IMR-90 (cell line): Measurements from ENCODE around the gene ZNF609. TPM values are rescaled to one million over a fixed set of nuclear protein-coding genes. Genes with fewer than 3 reads are reported as not detected.
A peak's percentile ranks its signal among the peaks of the same experiment; 100 is the strongest.

Experiments used
- ATAC-seq: fragments of 200-7000 bp; cut with Tn5 transposase; 2 replicates; pipeline ENCODE4 v1.9.1; 2020; ENCODE audit warnings: low read depth, mild to moderate bottlenecking, moderate library complexity
- BruUV-seq: library from RNA; stranded (reverse); fragments of 400-500 nt; replicated peaks from 2 replicates; lab custom pipeline; 2021; lab: Mats Ljungman, UMichigan
- CTCF ChIA-PET: fragments of 300-600 bp; formaldehyde crosslinking; extraction: SDS; loops from one replicate; lab custom pipeline; 2021; ENCODE audit warnings: antibody characterized with exemption; lab: Yijun Ruan, JAX
- POLR2A ChIA-PET: fragments of 300-600 bp; sonication (Branson Sonifier 250); formaldehyde crosslinking; loops from one replicate; lab custom pipeline; 2022; ENCODE audit warnings: antibody characterized with exemption; ENCODE audit not compliant: unreplicated experiment; lab: Charles Lee
- DNase-seq: peaks from one replicate; pipeline ENCODE4 v3.0.0; 2013
- H2AFZ ChIP-seq: replicated peaks from 2 replicates; pipeline ENCODE3; 2013; ENCODE audit warnings: low read length, mild to moderate bottlenecking; ENCODE audit not compliant: poor library complexity
- H2AK5ac ChIP-seq: 2 replicates; pipeline ENCODE4 v1.6.1; 2013; ENCODE audit warnings: low read depth, low read length, inconsistent platforms
- H2AK9ac ChIP-seq: replicated peaks from 2 replicates; pipeline ENCODE3; 2013; ENCODE audit warnings: mild to moderate bottlenecking, low read depth, low read length, moderate library complexity; ENCODE audit not compliant: poor library complexity
- H2BK120ac ChIP-seq: 2 replicates; pipeline ENCODE4 v1.6.1; 2013; ENCODE audit warnings: low read depth, low read length, inconsistent platforms
- H2BK15ac ChIP-seq: 3 replicates; pipeline ENCODE4 v1.6.1; 2013; ENCODE audit warnings: low read depth, low read length, inconsistent platforms
- H2BK20ac ChIP-seq: 2 replicates; pipeline ENCODE4 v1.6.1; 2013; ENCODE audit warnings: low read depth, mild to moderate bottlenecking, inconsistent platforms, low read length, moderate library complexity
- H2BK5ac ChIP-seq: 2 replicates; pipeline ENCODE4 v1.6.1; 2013; ENCODE audit warnings: mild to moderate bottlenecking, low read depth, low read length, inconsistent platforms; ENCODE audit not compliant: poor library complexity, severe bottlenecking
- H3K14ac ChIP-seq: replicated peaks from 2 replicates; pipeline ENCODE4 v1.6.1; 2013; ENCODE audit warnings: low read depth, low read length, inconsistent platforms
- H3K18ac ChIP-seq: 2 replicates; pipeline ENCODE4 v1.6.1; 2013; ENCODE audit warnings: low read depth, low read length, control low read depth
- H3K23ac ChIP-seq: 2 replicates; pipeline ENCODE4 v1.6.1; 2013; ENCODE audit warnings: low read depth, low read length, inconsistent platforms
- H3K27ac ChIP-seq: 2 replicates; pipeline ENCODE4 v1.5.1; 2013; ENCODE audit warnings: mild to moderate bottlenecking, control low read depth, low read length; ENCODE audit not compliant: insufficient read depth
- H3K27me3 ChIP-seq: 2 replicates; pipeline ENCODE4 v1.6.1; 2013; ENCODE audit warnings: low read length; ENCODE audit not compliant: control insufficient read depth, insufficient read depth
- H3K36me3 ChIP-seq: 2 replicates; pipeline ENCODE4 v1.6.1; 2013; ENCODE audit warnings: low read length, mixed read lengths; ENCODE audit not compliant: control insufficient read depth, insufficient read depth
- H3K4ac ChIP-seq: 2 replicates; pipeline ENCODE4 v1.6.1; 2013; ENCODE audit warnings: low read depth, low read length, inconsistent platforms
- H3K4me1 ChIP-seq: 2 replicates; pipeline ENCODE4 v1.6.1; 2013; ENCODE audit warnings: low read length, mixed read lengths; ENCODE audit not compliant: control insufficient read depth, insufficient read depth
- H3K4me2 ChIP-seq: 2 replicates; pipeline ENCODE4 v1.6.1; 2013; ENCODE audit warnings: low read depth, mild to moderate bottlenecking, control low read depth, low read length, moderate library complexity
- H3K4me3 ChIP-seq: 2 replicates; pipeline ENCODE4 v1.5.1; 2013; ENCODE audit warnings: low read depth, mild to moderate bottlenecking, control low read depth, low read length, moderate library complexity; ENCODE audit not compliant: insufficient read depth
- H3K56ac ChIP-seq: 2 replicates; pipeline ENCODE4 v1.6.1; 2013; ENCODE audit warnings: low read length, inconsistent platforms; ENCODE audit not compliant: insufficient read depth; ENCODE audit errors: extremely low read depth
- H3K79me1 ChIP-seq, 2 experiments: 2 replicates each; pipeline ENCODE4 v1.6.1; 2013; ENCODE audit warnings: low read length in 2 of 2, inconsistent platforms in 1 of 2, low read depth in 1 of 2
- H3K9ac ChIP-seq: 2 replicates; pipeline ENCODE4 v1.6.1; 2013; ENCODE audit warnings: low read depth, low read length, control low read depth
- H3K9me1 ChIP-seq: 2 replicates; pipeline ENCODE4 v1.6.1; 2013; ENCODE audit warnings: low read length, inconsistent platforms; ENCODE audit not compliant: insufficient read depth
- H3K9me3 ChIP-seq: 2 replicates; pipeline ENCODE4 v1.6.1; 2013; ENCODE audit warnings: low read length; ENCODE audit not compliant: control insufficient read depth, insufficient read depth
- H4K20me1 ChIP-seq: 2 replicates; pipeline ENCODE4 v1.6.1; 2013; ENCODE audit warnings: low read length, inconsistent platforms; ENCODE audit not compliant: insufficient read depth
- H4K5ac ChIP-seq: 2 replicates; pipeline ENCODE4 v1.6.1; 2013; ENCODE audit warnings: mild to moderate bottlenecking, low read depth, low read length, control low read depth
- H4K8ac ChIP-seq, 2 experiments: 2 replicates each; pipeline ENCODE4 v1.6.1; 2013; ENCODE audit warnings: low read depth in 2 of 2, low read length in 2 of 2, control low read depth in 1 of 2, inconsistent platforms in 1 of 2
- H4K91ac ChIP-seq: 2 replicates; pipeline ENCODE4 v1.6.1; 2013; ENCODE audit warnings: low read depth, low read length, inconsistent platforms; ENCODE audit not compliant: insufficient read depth
- RFX5 ChIP-seq: IDR thresholded peaks from 2 replicates; pipeline ENCODE4 v1.8.0; 2012; ENCODE audit warnings: low read depth, mild to moderate bottlenecking, low read length, moderate library complexity
- WGBS, 2 experiments: methylation state at CpG; one replicate each; pipeline versions ENCODE4 v1.1.5 to v1.1.7; 2013; ENCODE audit warnings: missing lambda C conversion rate in 2 of 2; ENCODE audit not compliant: insufficient read length in 1 of 2; ENCODE audit errors: extremely low coverage in 2 of 2; 5-methylcytosine and 5-hydroxymethylcytosine counted together
- dilution Hi-C: fragments of 300-500 bp; cut with HindIII; formaldehyde crosslinking; loops from one replicate; pipeline ENCODE4 v1.14.3; 2018; ENCODE audit warnings: low sequenced_read_pairs; ENCODE audit not compliant: unreplicated experiment
- in situ Hi-C: fragments of 300-500 bp; cut with MboI; formaldehyde crosslinking; loops from 3 replicates; pipeline ENCODE4 v1.14.3; 2019; ENCODE audit warnings: low sequenced_read_pairs, inconsistent platforms, mixed read lengths
- intact Hi-C: fragments of 100-400 bp; cut with micrococcal nuclease; formaldehyde crosslinking; loops from 2 replicates; pipeline ENCODE4 v1.10.0; 2022
- polyA plus RNA-seq, 3 experiments: library from polyadenylated mRNA; depleted of rRNA; stranded (reverse); fragments of >200 nt; gene quantifications; 2 replicates each; pipeline ENCODE4 v1.2.3, GENCODE V29; 2012; ENCODE audit warnings: low replicate concordance in 1 of 3
- total RNA-seq: library from RNA; depleted of rRNA; stranded (reverse); fragments of >200 nt; gene quantifications from 2 replicates; pipeline ENCODE4 v1.2.3, GENCODE V29; 2012

The ZNF609 gene
- total and polyA plus RNA-seq, 2 of the 4 experiments (the other 2 are of a cell fraction): 10.4 to 12.5 TPM

DNA sequence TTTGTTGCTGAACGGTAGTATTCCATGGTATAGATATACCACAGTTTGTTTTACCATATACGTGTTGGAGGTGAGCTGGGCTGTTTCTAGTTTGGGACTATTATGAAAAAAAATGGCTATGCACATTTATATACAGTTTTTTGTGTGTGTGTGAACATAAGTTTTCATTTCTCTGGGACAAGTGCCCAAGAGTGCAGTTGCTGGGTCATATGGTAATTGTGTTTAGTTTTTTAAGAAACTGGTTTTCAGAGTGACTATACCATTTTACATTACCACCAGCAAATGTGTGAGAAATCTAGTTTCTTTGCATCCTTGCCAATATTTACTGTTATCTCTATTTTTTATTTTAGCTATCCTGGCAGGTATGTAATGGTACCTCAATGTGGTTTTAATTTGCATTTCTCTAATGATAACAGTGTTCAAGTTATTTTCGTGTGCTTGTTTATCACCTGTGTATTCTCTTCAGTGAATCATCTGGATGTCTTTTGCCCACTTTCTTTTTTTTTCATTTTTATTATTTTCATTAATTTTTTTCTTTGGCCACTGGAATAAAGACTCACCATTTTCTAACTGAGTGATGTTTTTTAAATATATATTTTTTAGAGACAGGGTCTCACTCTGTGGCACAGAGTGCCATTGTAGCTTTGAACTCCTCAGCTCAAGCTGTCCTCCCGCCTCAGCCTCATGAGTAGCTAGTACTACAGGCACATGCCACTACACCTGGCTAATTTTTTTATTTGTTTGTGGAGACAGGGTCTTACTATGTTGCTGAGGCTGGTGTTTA, 75.3 kb downstream of the ZNF609 start:
- TF ChIP-seq RFX5: no peak
- DNase-seq (no peak), ATAC-seq (no peak; the same call in 1 of the 2 replicates)
- H2AK9ac ChIP-seq: no peak overlapping the region
- peaks cover 36 to 75% of the 10 kb centered on the region in 2 experiments for H3K79me1 ChIP-seq
- peaks cover 10% of the 10 kb centered on the region for H3K4me1 ChIP-seq
- peak overlapping the region; percentile 40 for H2BK5ac ChIP-seq
- no peak overlapping the region for H3K4me3 ChIP-seq
- no CpG with 5 or more reads among the region's 4 CpGs for WGBS, 2 experiments
- no peak overlapping the region for H4K5ac ChIP-seq
- H4K20me1 ChIP-seq: peaks cover 37% of the 10 kb centered on the region
- peak overlapping the region in 1 of 2 experiments; percentile 33; a peak in 1 of 4 replicates for H4K8ac ChIP-seq
- H2BK15ac ChIP-seq: no peak overlapping the region
- intact Hi-C loops (no loop called here), in situ Hi-C loops (no loop called here), dilution Hi-C loops (no loop called here)
- no peak overlapping the region for H3K4me2 ChIP-seq
- no peak overlapping the region for H3K56ac ChIP-seq
- peak overlapping the region; percentile 45 for H3K27ac ChIP-seq
- 0 out of 2 replicates have a peak overlapping the region, but pooled peaks have one; percentile 61 for H3K4ac ChIP-seq
- no peaks in the 10 kb centered on the region for H3K9me3 ChIP-seq
- no peak overlapping the region for H2BK20ac ChIP-seq
- BruUV-seq: no TSS peak
- no peak overlapping the region for H4K91ac ChIP-seq
- H2BK120ac ChIP-seq: no peak overlapping the region
- no peak overlapping the region for H2AFZ ChIP-seq
- CTCF ChIA-PET: no interaction called here
- peaks cover 3% of the 10 kb centered on the region; the same call in 1 of the 2 replicates for H3K9me1 ChIP-seq
- POLR2A ChIA-PET: no interaction called here
- peak overlapping the region; percentile 31 for H2AK5ac ChIP-seq
- no peaks in the 10 kb centered on the region for H3K27me3 ChIP-seq
- H3K14ac ChIP-seq: peak overlapping the region; percentile 43; the same call in 1 of the 2 replicates
- H3K18ac ChIP-seq: no peak overlapping the region
- H3K9ac ChIP-seq: no peak overlapping the region
- H3K36me3 ChIP-seq: peaks cover 2% of the 10 kb centered on the region; the same call in 1 of the 2 replicates
- H3K23ac ChIP-seq: no peak overlapping the region
